ENCODE measurements around the gene MCCC1. TPM values are rescaled to one million over a fixed set of nuclear protein-coding genes. Genes with fewer than 3 reads are reported as not detected.
"Not testable (repeated sequence)": the region's sequence is repeated elsewhere in the genome, so short reads cannot be mapped to it uniquely, and the experiment has no call there.

The MCCC1 gene
- total RNA-seq, 6 experiments from 2014 or later: 15.1 to 21.2 (median 16.1) TPM

GRCh38 chr3:183114384-183115178, 15.3 kb upstream of the MCCC1 start:
- no peaks in the 10 kb centered on the region for H3K9me3 Mint-ChIP-seq
- TF ChIP-seq CTCF (IDR thresholded peaks at IDR 0.05): no peak
- peaks cover 35% of the 10 kb centered on the region for H3K27me3 Mint-ChIP-seq (ENCODE audit: insufficient read depth)
- H3K36me3 Mint-ChIP-seq (ENCODE audit: low read depth): no peaks in the 10 kb centered on the region
- H3K4me1 Mint-ChIP-seq (ENCODE audit: low read depth): peaks cover 4% of the 10 kb centered on the region; the same call in 1 of the 2 replicates
- H3K27ac Mint-ChIP-seq: no peak overlapping the region
- no peak overlapping the region for H3K4me3 Mint-ChIP-seq
- no peak for DNase-seq

GRCh38 chr3:183109847-183110246, 10.6 kb upstream of the MCCC1 start:
- not testable (repeated sequence) for H3K36me3 Mint-ChIP-seq (ENCODE audit: low read depth); H3K9me3 Mint-ChIP-seq; H3K4me3 Mint-ChIP-seq; H3K27ac Mint-ChIP-seq; DNase-seq
- Mint-ChIP-seq H3K4me1 (ENCODE audit: low read depth) (peaks cover 18% of the 10 kb centered on the region), H3K27me3 (ENCODE audit: insufficient read depth) (peaks cover 10% of the 10 kb centered on the region)

- no peak for TF ChIP-seq CTCF (IDR thresholded peaks at IDR 0.05)
- peaks cover 13% of the 10 kb centered on the region for H3K4me1 Mint-ChIP-seq (ENCODE audit: low read depth)
- no peak overlapping the region for H3K27ac Mint-ChIP-seq
- no peak for DNase-seq
- H3K36me3 Mint-ChIP-seq (ENCODE audit: low read depth): no peaks in the 10 kb centered on the region
- no peaks in the 10 kb centered on the region for H3K9me3 Mint-ChIP-seq
- H3K27me3 Mint-ChIP-seq (ENCODE audit: insufficient read depth): no peaks in the 10 kb centered on the region; the same call in 1 of the 2 replicates
- no peak overlapping the region for H3K4me3 Mint-ChIP-seq
Measured at GRCh38 chr3:183108470-183108869, 9.2 kb upstream of the MCCC1 start.

- no peak overlapping the region for H3K4me3 Mint-ChIP-seq
- no peaks in the 10 kb centered on the region; the same call in 1 of the 2 replicates for H3K27me3 Mint-ChIP-seq (ENCODE audit: insufficient read depth)
- H3K27ac Mint-ChIP-seq: no peak overlapping the region
Measured at GRCh38 chr3:183108001-183108449, 8.7 kb upstream of the MCCC1 start.

GRCh38 chr3:183107372-183107771, 8.1 kb upstream of the MCCC1 start:
- DNase-seq; H3K4me3 Mint-ChIP-seq; H3K27me3 Mint-ChIP-seq (ENCODE audit: insufficient read depth); H3K9me3 Mint-ChIP-seq; H3K27ac Mint-ChIP-seq; H3K36me3 Mint-ChIP-seq (ENCODE audit: low read depth): not testable (repeated sequence)
- H3K4me1 Mint-ChIP-seq (ENCODE audit: low read depth): peaks cover 13% of the 10 kb centered on the region

More at GRCh38 chr3:183108001-183108449, 8.7 kb upstream of the MCCC1 start:
- Mint-ChIP-seq H3K4me1 (ENCODE audit: low read depth) (peaks cover 13% of the 10 kb centered on the region), H3K9me3 (no peaks in the 10 kb centered on the region), H3K36me3 (ENCODE audit: low read depth) (no peaks in the 10 kb centered on the region)
- no peak for DNase-seq
- TF ChIP-seq CTCF (IDR thresholded peaks at IDR 0.05): no peak

GRCh38 chr3:183106635-183107034, 7.3 kb upstream of the MCCC1 start:
- no peaks in the 10 kb centered on the region; the same call in 1 of the 2 replicates for H3K27me3 Mint-ChIP-seq (ENCODE audit: insufficient read depth)
- no peak for TF ChIP-seq CTCF (IDR thresholded peaks at IDR 0.05)
- no peaks in the 10 kb centered on the region for H3K9me3 Mint-ChIP-seq
- no peaks in the 10 kb centered on the region for H3K36me3 Mint-ChIP-seq (ENCODE audit: low read depth)
- H3K27ac Mint-ChIP-seq: no peak overlapping the region
- H3K4me1 Mint-ChIP-seq (ENCODE audit: low read depth): peaks cover 13% of the 10 kb centered on the region
- DNase-seq: no peak
- H3K4me3 Mint-ChIP-seq: no peak overlapping the region

- H3K27me3 Mint-ChIP-seq (ENCODE audit: insufficient read depth); H3K27ac Mint-ChIP-seq; H3K9me3 Mint-ChIP-seq; H3K36me3 Mint-ChIP-seq (ENCODE audit: low read depth); DNase-seq; H3K4me3 Mint-ChIP-seq: not testable (repeated sequence)
- H3K4me1 Mint-ChIP-seq (ENCODE audit: low read depth): peaks cover 26% of the 10 kb centered on the region
Measured at GRCh38 chr3:183103950-183104349, 4.7 kb upstream of the MCCC1 start.

- H3K9me3 Mint-ChIP-seq; DNase-seq; H3K4me3 Mint-ChIP-seq; H3K36me3 Mint-ChIP-seq (ENCODE audit: low read depth); H3K27ac Mint-ChIP-seq; H3K27me3 Mint-ChIP-seq (ENCODE audit: insufficient read depth): not testable (repeated sequence)
- peaks cover 27% of the 10 kb centered on the region for H3K4me1 Mint-ChIP-seq (ENCODE audit: low read depth)
Measured at GRCh38 chr3:183101040-183101439, 1.7 kb upstream of the MCCC1 start.
